ENCODE results near the gene CDR2.

CDR2 gene

DNA sequence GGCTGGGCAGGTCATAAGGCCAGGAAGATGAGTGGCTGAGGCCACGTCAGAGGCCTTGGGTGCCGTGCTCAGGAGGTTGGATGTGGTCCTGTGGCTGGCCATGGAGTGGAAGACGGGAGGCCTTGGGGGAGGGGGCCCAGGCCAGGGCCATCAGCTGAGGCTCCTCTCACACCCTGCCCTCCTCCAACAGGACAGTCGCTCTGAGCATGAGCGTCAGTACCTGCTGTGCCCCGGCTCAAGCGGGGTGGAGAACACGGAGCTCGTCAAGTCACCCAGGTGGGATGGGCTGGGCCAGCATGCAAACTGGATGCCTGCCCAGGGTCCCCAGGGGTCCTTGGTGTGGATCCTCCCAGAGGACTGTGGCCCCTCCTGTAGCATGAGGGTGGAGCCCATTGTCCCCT lies 58.0 kb downstream of the CDR2 start:
- peaks cover 9% of the 10 kb centered on the region for H3K79me2 ChIP-seq (ENCODE audit: control insufficient read depth, low read length)
- no peaks in the 10 kb centered on the region for H3K27me3 ChIP-seq (ENCODE audit: control insufficient read depth, low read length)
- H3K4me3 ChIP-seq (ENCODE audit: low read length), result no peak overlapping the region
- no peak for TF ChIP-seq EZH2phosphoT487 (IDR thresholded peaks at IDR 0.05; ENCODE audit: borderline replicate concordance, low read length)
- TF ChIP-seq, protein P1, sequence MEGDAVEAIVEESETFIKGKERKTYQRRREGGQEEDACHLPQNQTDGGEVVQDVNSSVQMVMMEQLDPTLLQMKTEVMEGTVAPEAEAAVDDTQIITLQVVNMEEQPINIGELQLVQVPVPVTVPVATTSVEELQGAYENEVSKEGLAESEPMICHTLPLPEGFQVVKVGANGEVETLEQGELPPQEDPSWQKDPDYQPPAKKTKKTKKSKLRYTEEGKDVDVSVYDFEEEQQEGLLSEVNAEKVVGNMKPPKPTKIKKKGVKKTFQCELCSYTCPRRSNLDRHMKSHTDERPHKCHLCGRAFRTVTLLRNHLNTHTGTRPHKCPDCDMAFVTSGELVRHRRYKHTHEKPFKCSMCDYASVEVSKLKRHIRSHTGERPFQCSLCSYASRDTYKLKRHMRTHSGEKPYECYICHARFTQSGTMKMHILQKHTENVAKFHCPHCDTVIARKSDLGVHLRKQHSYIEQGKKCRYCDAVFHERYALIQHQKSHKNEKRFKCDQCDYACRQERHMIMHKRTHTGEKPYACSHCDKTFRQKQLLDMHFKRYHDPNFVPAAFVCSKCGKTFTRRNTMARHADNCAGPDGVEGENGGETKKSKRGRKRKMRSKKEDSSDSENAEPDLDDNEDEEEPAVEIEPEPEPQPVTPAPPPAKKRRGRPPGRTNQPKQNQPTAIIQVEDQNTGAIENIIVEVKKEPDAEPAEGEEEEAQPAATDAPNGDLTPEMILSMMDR (IDR thresholded peaks at IDR 0.05; ENCODE audit: low read depth, low read length, poor library complexity, severe bottlenecking), result no peak
- peaks cover 86% of the 10 kb centered on the region for H3K36me3 ChIP-seq (ENCODE audit: control insufficient read depth, low read length)
- peaks cover 10% of the 10 kb centered on the region for H3F3A ChIP-seq (ENCODE audit: control insufficient read depth, insufficient read depth)
- no peak overlapping the region for H3K4me2 ChIP-seq (ENCODE audit: low read length)
- H3K9me2 ChIP-seq (replicated peaks; ENCODE audit: control insufficient read depth, low read length), result no peaks in the 10 kb centered on the region
- H4K20me1 ChIP-seq (ENCODE audit: control insufficient read depth, insufficient read depth, low read depth, low read length), result 0 out of 2 replicates have a peak, but pooled peaks cover 3% of the 10 kb centered on the region
- no peaks in the 10 kb centered on the region for H3K4me1 ChIP-seq (ENCODE audit: control insufficient read depth, low read length)
- no peaks in the 10 kb centered on the region for H3K9me3 ChIP-seq (ENCODE audit: control insufficient read depth, insufficient read depth, low read length)
- no peak overlapping the region for H3K27ac ChIP-seq (ENCODE audit: low read depth, low read length)

DNA sequence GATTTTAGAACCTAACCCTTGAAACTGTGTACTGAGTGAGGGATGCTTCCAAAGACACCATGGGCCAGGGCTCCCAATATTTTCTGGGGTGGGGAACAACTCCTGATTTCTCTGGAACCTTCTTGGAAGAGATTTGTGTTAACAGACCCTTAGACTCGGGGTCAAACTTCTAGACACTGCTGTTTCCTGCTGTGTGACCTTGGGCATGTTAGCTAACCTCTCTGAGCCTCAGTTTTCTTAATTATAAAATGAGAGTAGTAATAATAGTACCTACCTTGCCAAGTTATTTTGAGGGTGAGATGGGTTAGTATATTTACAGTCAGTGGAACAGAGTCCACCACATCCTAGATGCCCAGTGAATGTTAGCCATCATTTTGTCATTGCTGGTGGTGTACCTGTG lies 58.4 kb downstream of the CDR2 start:
- H3K9me3 ChIP-seq (ENCODE audit: control insufficient read depth, insufficient read depth, low read length), result no peaks in the 10 kb centered on the region
- H4K20me1 ChIP-seq (ENCODE audit: control insufficient read depth, insufficient read depth, low read depth, low read length), result 0 out of 2 replicates have a peak, but pooled peaks cover 3% of the 10 kb centered on the region
- no peaks in the 10 kb centered on the region for H3K9me2 ChIP-seq (replicated peaks; ENCODE audit: control insufficient read depth, low read length)
- H3K27me3 ChIP-seq (ENCODE audit: control insufficient read depth, low read length), result no peaks in the 10 kb centered on the region
- TF ChIP-seq EZH2phosphoT487 (IDR thresholded peaks at IDR 0.05; ENCODE audit: borderline replicate concordance, low read length), result no peak
- TF ChIP-seq, protein P1 (IDR thresholded peaks at IDR 0.05; ENCODE audit: low read depth, low read length, poor library complexity, severe bottlenecking), result no peak
- no peak overlapping the region for H3K27ac ChIP-seq (ENCODE audit: low read depth, low read length)
- H3K4me1 ChIP-seq (ENCODE audit: control insufficient read depth, low read length), result no peaks in the 10 kb centered on the region
- peaks cover 10% of the 10 kb centered on the region for H3F3A ChIP-seq (ENCODE audit: control insufficient read depth, insufficient read depth)
- peaks cover 85% of the 10 kb centered on the region for H3K36me3 ChIP-seq (ENCODE audit: control insufficient read depth, low read length)
- no peak overlapping the region for H3K4me3 ChIP-seq (ENCODE audit: low read length)
- H3K79me2 ChIP-seq (ENCODE audit: control insufficient read depth, low read length), result peaks cover 6% of the 10 kb centered on the region
- no peak overlapping the region for H3K4me2 ChIP-seq (ENCODE audit: low read length)

DNA sequence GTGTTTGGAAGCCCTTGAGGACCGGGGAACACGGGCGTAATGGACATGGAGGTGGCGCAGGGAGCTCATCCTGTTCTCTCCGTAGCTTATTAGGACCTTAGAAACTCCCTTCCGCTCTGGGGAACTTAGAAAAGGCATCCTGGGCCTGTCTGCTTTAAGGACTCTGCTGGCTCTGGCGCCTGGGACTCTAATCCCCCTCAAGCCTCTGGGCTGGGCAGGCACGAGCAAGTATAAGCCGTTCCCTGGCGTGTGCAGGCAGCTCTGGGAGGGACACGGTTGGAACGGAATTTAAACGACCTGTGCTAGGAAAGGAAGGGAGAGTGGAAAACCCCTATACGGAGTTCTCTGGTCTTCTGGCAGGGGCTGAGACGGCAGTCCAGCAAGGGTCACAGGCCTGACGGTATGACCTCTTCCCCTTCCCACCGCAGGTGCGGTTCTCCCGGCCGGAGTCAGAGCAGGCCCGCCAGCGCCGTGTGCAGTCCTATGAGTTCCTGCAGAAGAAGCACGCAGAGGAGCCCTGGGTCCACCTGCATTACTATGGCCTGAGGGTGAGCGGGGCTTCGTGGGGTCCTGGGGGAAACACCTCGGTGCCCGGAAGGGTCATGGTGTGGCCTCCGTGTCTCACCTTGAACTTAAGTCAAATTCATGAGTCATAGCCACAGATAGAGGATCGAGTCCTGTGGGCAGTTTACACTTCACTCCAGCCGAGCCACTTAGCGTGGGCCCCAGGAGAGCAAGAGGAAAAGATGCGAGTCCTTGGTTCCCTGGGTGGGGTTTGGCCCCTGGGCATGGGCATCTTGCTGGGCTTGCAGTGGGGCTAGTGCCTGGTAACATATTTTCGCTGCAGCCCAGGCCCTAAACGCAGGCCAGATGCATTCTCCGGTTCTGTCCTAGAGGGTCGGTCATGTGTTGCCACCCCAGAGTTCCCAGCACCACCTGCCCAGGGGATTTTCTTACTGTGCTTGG lies 59.5 kb downstream of the CDR2 start:
- Histone ChIP-seq H3K4me2 (ENCODE audit: low read length) (no peak overlapping the region), H3K9me3 (ENCODE audit: control insufficient read depth, insufficient read depth, low read length) (no peaks in the 10 kb centered on the region), H3K9me2 (replicated peaks; ENCODE audit: control insufficient read depth, low read length) (no peaks in the 10 kb centered on the region), H3K79me2 (ENCODE audit: control insufficient read depth, low read length) (no peaks in the 10 kb centered on the region), H3K4me1 (ENCODE audit: control insufficient read depth, low read length) (no peaks in the 10 kb centered on the region), H4K20me1 (ENCODE audit: control insufficient read depth, insufficient read depth, low read depth, low read length) (no peaks in the 10 kb centered on the region), H3K36me3 (ENCODE audit: control insufficient read depth, low read length) (peaks cover 76% of the 10 kb centered on the region), H3K4me3 (ENCODE audit: low read length) (no peak overlapping the region), H3F3A (ENCODE audit: control insufficient read depth, insufficient read depth) (peaks cover 8% of the 10 kb centered on the region), H3K27ac (ENCODE audit: low read depth, low read length) (no peak overlapping the region), H3K27me3 (ENCODE audit: control insufficient read depth, low read length) (no peaks in the 10 kb centered on the region)
- TF ChIP-seq EZH2phosphoT487 (IDR thresholded peaks at IDR 0.05; ENCODE audit: borderline replicate concordance, low read length), result no peak
- TF ChIP-seq, protein P1 (IDR thresholded peaks at IDR 0.05; ENCODE audit: low read depth, low read length, poor library complexity, severe bottlenecking), result no peak
